GM12878 (cell line): ENCODE results near the gene FANCC. TPM values are rescaled to one million over a fixed set of nuclear protein-coding genes. Genes with fewer than 3 reads are reported as not detected.

Source experiments
- ATAC-seq: fragments of 200-7000 bp; cut with Tn5 transposase; 3 replicates; pipeline ENCODE4 v1.9.1; 2020; ENCODE audit warnings: mild to moderate bottlenecking, moderate library complexity
- BruUV-seq: library from RNA; stranded (reverse); fragments of 400-500 nt; replicated peaks from 2 replicates; lab custom pipeline; 2021; lab: Mats Ljungman, UMichigan
- CTCF ChIA-PET: fragments of 300-600 bp; sonication (Branson Sonifier 250); formaldehyde crosslinking; extraction: SDS; loops from one replicate; lab custom pipeline; 2021; ENCODE audit warnings: inconsistent platforms; lab: Yijun Ruan, JAX
- POLR2A ChIA-PET: fragments of 350-600 bp; formaldehyde crosslinking; extraction: SDS; loops from one replicate; lab custom pipeline; 2021; ENCODE audit warnings: inconsistent platforms; lab: Charles Lee
- RAD21 ChIA-PET: fragments of 300-600 bp; sonication (Branson Sonifier 250); formaldehyde crosslinking; loops from one replicate; lab custom pipeline; 2023; ENCODE audit warnings: antibody characterized with exemption; ENCODE audit not compliant: unreplicated experiment; lab: Charles Lee
- SMC1A ChIA-PET: fragments of 300-600 bp; sonication (Branson Sonifier 250); formaldehyde crosslinking; loops from one replicate; lab custom pipeline; 2023; ENCODE audit not compliant: unreplicated experiment, uncharacterized antibody; lab: Charles Lee
- DNase-seq: peaks from one replicate; pipeline ENCODE4 v3.0.0-alpha.2; 2011; ENCODE audit warnings: low read depth, low spot score
- FAIRE-seq: peaks from 3 replicates; lab custom pipeline; 2011; peaks lifted over from hg19 to GRCh38; lab: Jason Lieb, UNC
- H2AFZ ChIP-seq: 2 replicates; pipeline ENCODE4 v1.6.0; 2011; ENCODE audit warnings: low read depth, low read length, control low read depth; ENCODE audit not compliant: control insufficient read depth
- H3K27ac ChIP-seq: 2 replicates; pipeline ENCODE4 v1.5.1; 2011; ENCODE audit warnings: control low read depth; ENCODE audit not compliant: control insufficient read depth, insufficient read depth
- H3K27me3 ChIP-seq, 2 experiments: replicated peaks in 1 of 2; 2 replicates each; pipeline versions ENCODE4 v1.6.0 to v1.6.1; 2011; ENCODE audit warnings: low read length in 1 of 2; ENCODE audit not compliant: control insufficient read depth in 2 of 2, insufficient read depth in 2 of 2
- H3K36me3 ChIP-seq, 2 experiments: 2 replicates each; pipeline ENCODE4 v1.5.1; 2011; ENCODE audit warnings: low read length in 1 of 2; ENCODE audit not compliant: control insufficient read depth in 2 of 2, insufficient read depth in 2 of 2
- H3K4me1 ChIP-seq: 2 replicates; pipeline ENCODE4 v1.6.1; 2011; ENCODE audit warnings: mild to moderate bottlenecking, low read length, moderate library complexity, mixed read lengths; ENCODE audit not compliant: control insufficient read depth, insufficient read depth
- H3K4me2 ChIP-seq: 2 replicates; pipeline ENCODE4 v1.6.0; 2011; ENCODE audit warnings: control low read depth; ENCODE audit not compliant: control insufficient read depth, insufficient read depth
- H3K4me3 ChIP-seq: fragments of 200-600 bp; sonication (generic); 2 replicates; pipeline ENCODE4 v1.5.1; 2016
- H3K79me2 ChIP-seq: 2 replicates; pipeline ENCODE4 v1.6.0; 2011; ENCODE audit warnings: low read length; ENCODE audit not compliant: control insufficient read depth, insufficient read depth
- H3K9ac ChIP-seq: 2 replicates; pipeline ENCODE4 v1.8.0; 2011; ENCODE audit warnings: low read length, control low read depth, mixed read lengths; ENCODE audit not compliant: control insufficient read depth, insufficient read depth
- H3K9me3 ChIP-seq: replicated peaks from 3 replicates; pipeline ENCODE4 v1.5.1; 2011; ENCODE audit warnings: mild to moderate bottlenecking, low read length; ENCODE audit not compliant: control insufficient read depth, insufficient read depth
- H4K20me1 ChIP-seq: 2 replicates; pipeline ENCODE4 v1.6.0; 2011; ENCODE audit not compliant: control insufficient read depth, insufficient read depth
- CHD2 ChIP-seq: IDR thresholded peaks from 2 replicates; pipeline ENCODE4 v1.6.1; 2011; ENCODE audit warnings: low read depth, low read length, improper control_type of control experiment, borderline replicate concordance
- CHD4 ChIP-seq: fragments of 200-600 bp; sonication (generic); IDR thresholded peaks from 2 replicates; pipeline ENCODE4 v1.6.1; 2016; ENCODE audit warnings: mild to moderate bottlenecking
- E2F8 ChIP-seq: fragments of 450-650 bp; IDR thresholded peaks from 2 replicates; pipeline ENCODE4 v1.6.1; 2018; ENCODE audit warnings: mild to moderate bottlenecking, low read depth, moderate library complexity; ENCODE audit not compliant: partially characterized antibody
- ETV6 ChIP-seq, 2 experiments: fragments of 450-650 bp in 1 of 2; IDR thresholded peaks in 1 of 2; conservative IDR thresholded peaks in 1 of 2; 2 replicates each; pipeline ENCODE4 v1.6.1; 2014; ENCODE audit warnings: antibody characterized with exemption in 1 of 2, borderline replicate concordance in 1 of 2, low read depth in 1 of 2, mild to moderate bottlenecking in 1 of 2, moderate library complexity in 1 of 2
- MYC ChIP-seq: IDR thresholded peaks from 2 replicates; pipeline ENCODE4 v1.6.1; 2011; ENCODE audit warnings: mild to moderate bottlenecking, low read length, moderate library complexity, inconsistent platforms; ENCODE audit not compliant: insufficient read depth, insufficient replicate concordance, insufficient read length, severe bottlenecking
- POLR2A ChIP-seq: IDR thresholded peaks from 2 replicates; pipeline ENCODE4 v1.6.1; 2011; ENCODE audit warnings: low read depth, mild to moderate bottlenecking, low read length
- YY1 ChIP-seq: IDR thresholded peaks from 2 replicates; pipeline ENCODE4 v1.6.1; 2011; ENCODE audit warnings: low read depth, mild to moderate bottlenecking, low read length
- ZNF207 ChIP-seq: fragments of 450-650 bp; IDR thresholded peaks from 2 replicates; pipeline ENCODE4 v1.6.1; 2014; ENCODE audit warnings: antibody characterized with exemption, mild to moderate bottlenecking, borderline replicate concordance
- WGBS: methylation state at CpG from one replicate; pipeline ENCODE4 v1.1.6; 2016; ENCODE audit warnings: low lambda C conversion rate; ENCODE audit not compliant: insufficient replicate concordance, insufficient coverage; ENCODE audit errors: missing lambda C conversion rate; 5-methylcytosine and 5-hydroxymethylcytosine counted together
- in situ Hi-C: fragments of 300-500 bp; cut with MboI; formaldehyde crosslinking; loops from 9 replicates; pipeline ENCODE4 v1.14.3; 2018; ENCODE audit warnings: mixed read lengths
- intact Hi-C: fragments of 100-400 bp; cut with micrococcal nuclease; formaldehyde crosslinking; loops from one replicate; pipeline ENCODE4 v1.14.2; 2022; ENCODE audit not compliant: unreplicated experiment
- polyA plus RNA-seq, 11 experiments: library from polyadenylated mRNA; depleted of rRNA in 4 of 11; unstranded in 6 of 11; stranded (reverse) in 5 of 11; fragments of >200 nt; fragmentation: Nextera tagmentation in 4 of 11; fragmentation: Illumina TruSeq in 1 of 11; extraction: Ambion mirVana in 4 of 11; extraction: Trizol in 1 of 11; gene quantifications; 1 replicate in 1 of 11; 2 replicates in 10 of 11; pipeline versions ENCODE4 v1.2.1 to v1.2.3, GENCODE V29; 2011 to 2016; ENCODE audit warnings: inconsistent platforms in 2 of 11, missing spikeins in 2 of 11, low read depth in 1 of 11
- total RNA-seq, 4 experiments: library from RNA; depleted of rRNA in 3 of 4; stranded (reverse); fragments of >200 nt in 3 of 4; fragmentation: Illumina TruSeq in 1 of 4; extraction: Trizol in 1 of 4; gene quantifications; 2 replicates each; pipeline versions ENCODE4 v1.2.1 to v1.2.3, GENCODE V29; 2013 to 2021
- TF ChIP-seq, protein P1 (sequence below): fragments of 450-650 bp; IDR thresholded peaks from 2 replicates; pipeline ENCODE4 v1.6.1; 2017; ENCODE audit warnings: mild to moderate bottlenecking, moderate library complexity

FANCC gene
- total and polyA plus RNA-seq, 10 of the 15 experiments (the other 5 are each of a cell fraction or from before 2014, with no cell fraction given), result 1.2 to 16.8 (median 10.5) TPM

GRCh38 chr9:95110921-95111525 is 206.5 kb downstream of the FANCC start:
- H3K79me2 ChIP-seq, result no peaks in the 10 kb centered on the region
- BruUV-seq, result no TSS peak
- H3K27me3 ChIP-seq, result no peaks in the 10 kb centered on the region
- no peak for TF ChIP-seq ZNF207
- TF ChIP-seq POLR2A, result no peak
- no peak for TF ChIP-seq YY1
- TF ChIP-seq CHD4, result no peak
- no peak for TF ChIP-seq CHD2
- no peak for TF ChIP-seq E2F8
- TF ChIP-seq MYC, result no peak
- TF ChIP-seq, protein P1, sequence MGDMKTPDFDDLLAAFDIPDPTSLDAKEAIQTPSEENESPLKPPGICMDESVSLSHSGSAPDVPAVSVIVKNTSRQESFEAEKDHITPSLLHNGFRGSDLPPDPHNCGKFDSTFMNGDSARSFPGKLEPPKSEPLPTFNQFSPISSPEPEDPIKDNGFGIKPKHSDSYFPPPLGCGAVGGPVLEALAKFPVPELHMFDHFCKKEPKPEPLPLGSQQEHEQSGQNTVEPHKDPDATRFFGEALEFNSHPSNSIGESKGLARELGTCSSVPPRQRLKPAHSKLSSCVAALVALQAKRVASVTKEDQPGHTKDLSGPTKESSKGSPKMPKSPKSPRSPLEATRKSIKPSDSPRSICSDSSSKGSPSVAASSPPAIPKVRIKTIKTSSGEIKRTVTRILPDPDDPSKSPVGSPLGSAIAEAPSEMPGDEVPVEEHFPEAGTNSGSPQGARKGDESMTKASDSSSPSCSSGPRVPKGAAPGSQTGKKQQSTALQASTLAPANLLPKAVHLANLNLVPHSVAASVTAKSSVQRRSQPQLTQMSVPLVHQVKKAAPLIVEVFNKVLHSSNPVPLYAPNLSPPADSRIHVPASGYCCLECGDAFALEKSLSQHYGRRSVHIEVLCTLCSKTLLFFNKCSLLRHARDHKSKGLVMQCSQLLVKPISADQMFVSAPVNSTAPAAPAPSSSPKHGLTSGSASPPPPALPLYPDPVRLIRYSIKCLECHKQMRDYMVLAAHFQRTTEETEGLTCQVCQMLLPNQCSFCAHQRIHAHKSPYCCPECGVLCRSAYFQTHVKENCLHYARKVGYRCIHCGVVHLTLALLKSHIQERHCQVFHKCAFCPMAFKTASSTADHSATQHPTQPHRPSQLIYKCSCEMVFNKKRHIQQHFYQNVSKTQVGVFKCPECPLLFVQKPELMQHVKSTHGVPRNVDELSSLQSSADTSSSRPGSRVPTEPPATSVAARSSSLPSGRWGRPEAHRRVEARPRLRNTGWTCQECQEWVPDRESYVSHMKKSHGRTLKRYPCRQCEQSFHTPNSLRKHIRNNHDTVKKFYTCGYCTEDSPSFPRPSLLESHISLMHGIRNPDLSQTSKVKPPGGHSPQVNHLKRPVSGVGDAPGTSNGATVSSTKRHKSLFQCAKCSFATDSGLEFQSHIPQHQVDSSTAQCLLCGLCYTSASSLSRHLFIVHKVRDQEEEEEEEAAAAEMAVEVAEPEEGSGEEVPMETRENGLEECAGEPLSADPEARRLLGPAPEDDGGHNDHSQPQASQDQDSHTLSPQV, result no peak
- TF ChIP-seq ETV6 (conservative IDR thresholded peaks at IDR 0.05 in 1 of 2, IDR thresholded peaks at IDR 0.05 in 1 of 2; ENCODE audit: borderline replicate concordance in 1 of 2, low read depth in 1 of 2), result no peak
- no peak overlapping the region for H3K27ac ChIP-seq
- CTCF ChIA-PET, result interaction anchor here (1.1 to 1.7 kb wide), 2 partner anchors 16 to 430 kb away, joined by 4 read pairs; no protein-coding TSS in a partner anchor
- no peak overlapping the region for H3K4me2 ChIP-seq
- intact Hi-C loops (no loop called here), in situ Hi-C loops (no loop called here)
- no peak overlapping the region for H3K4me3 ChIP-seq
- H3K9ac ChIP-seq, result no peak overlapping the region
- ATAC-seq (no peak), DNase-seq (no peak), FAIRE-seq (no peak)
- no peaks in the 10 kb centered on the region; a peak in 1 of 4 replicates for H3K36me3 ChIP-seq
- WGBS, result 95% methylated on average over 14 of the region's 14 CpGs
- POLR2A ChIA-PET, result no interaction called here
- RAD21 ChIA-PET, result no interaction called here
- H2AFZ ChIP-seq, result no peak overlapping the region
- no peaks in the 10 kb centered on the region; the same call in 1 of the 2 replicates for H4K20me1 ChIP-seq
- H3K4me1 ChIP-seq, result peaks cover 6% of the 10 kb centered on the region
- no peaks in the 10 kb centered on the region for H3K9me3 ChIP-seq
- SMC1A ChIA-PET, result interaction anchor here (1.7 kb wide), 1 partner anchor 17 kb away, joined by 6 read pairs; no protein-coding TSS in a partner anchor
